Measurements from ENCODE around the gene ACMSD.
"Not testable (repeated sequence)": the region's sequence is repeated elsewhere in the genome, so short reads cannot be mapped to it uniquely, and the experiment has no call there.

ACMSD gene

GRCh38 chr2:134855709-134856108 is 17.3 kb downstream of the ACMSD start:
- no peak for DNase-seq

GRCh38 chr2:134858245-134858644 is 19.8 kb downstream of the ACMSD start:
- DNase-seq = no peak

DNA sequence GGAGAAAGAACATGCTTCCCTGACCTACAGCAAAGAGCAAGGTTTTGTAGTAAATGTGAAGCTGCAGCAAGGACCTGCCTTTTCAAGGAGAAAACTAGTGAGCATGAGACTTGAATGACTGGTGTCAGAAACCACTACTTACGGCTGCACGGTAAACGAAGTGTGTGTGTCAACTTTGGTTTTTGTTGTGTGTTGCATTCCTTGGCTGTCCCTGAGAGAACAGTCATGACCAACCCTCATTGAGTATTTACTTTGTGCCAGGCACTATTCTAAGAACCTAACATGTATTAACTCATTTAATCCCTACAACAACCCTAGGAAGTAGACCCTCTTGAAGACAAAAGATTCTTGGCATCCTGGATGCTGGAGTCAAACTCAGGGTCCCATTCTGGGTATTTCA is 22.8 kb downstream of the ACMSD start:
- no peak for DNase-seq

- no peak for DNase-seq
Measured at GRCh38 chr2:134862069-134862468, 23.7 kb downstream of the ACMSD start.

GRCh38 chr2:134862674-134863073 is 24.3 kb downstream of the ACMSD start:
- DNase-seq = no peak

DNA sequence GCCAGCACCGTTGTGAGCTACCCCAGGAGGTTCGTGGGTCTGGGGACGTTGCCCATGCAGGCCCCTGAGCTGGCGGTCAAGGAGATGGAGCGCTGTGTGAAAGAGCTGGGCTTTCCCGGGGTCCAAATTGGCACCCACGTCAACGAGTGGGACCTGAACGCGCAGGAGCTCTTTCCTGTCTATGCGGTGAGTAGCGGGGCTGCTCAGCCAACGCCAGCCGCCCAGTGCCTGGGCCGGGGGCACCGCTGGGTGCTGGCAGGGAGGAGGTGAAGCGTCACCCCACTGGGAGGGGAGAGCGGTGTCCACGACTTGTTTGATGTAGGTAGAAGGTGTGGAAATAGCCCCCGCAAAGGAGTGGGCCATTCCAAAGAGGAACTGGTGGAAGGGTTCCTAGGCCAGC is 25.0 kb downstream of the ACMSD start:
- DNase-seq = no peak

GRCh38 chr2:134865067-134865787 is 26.8 kb downstream of the ACMSD start:
- no peak for DNase-seq

- DNase-seq = no peak
Measured at GRCh38 chr2:134866498-134867099, 28.2 kb downstream of the ACMSD start.

DNA sequence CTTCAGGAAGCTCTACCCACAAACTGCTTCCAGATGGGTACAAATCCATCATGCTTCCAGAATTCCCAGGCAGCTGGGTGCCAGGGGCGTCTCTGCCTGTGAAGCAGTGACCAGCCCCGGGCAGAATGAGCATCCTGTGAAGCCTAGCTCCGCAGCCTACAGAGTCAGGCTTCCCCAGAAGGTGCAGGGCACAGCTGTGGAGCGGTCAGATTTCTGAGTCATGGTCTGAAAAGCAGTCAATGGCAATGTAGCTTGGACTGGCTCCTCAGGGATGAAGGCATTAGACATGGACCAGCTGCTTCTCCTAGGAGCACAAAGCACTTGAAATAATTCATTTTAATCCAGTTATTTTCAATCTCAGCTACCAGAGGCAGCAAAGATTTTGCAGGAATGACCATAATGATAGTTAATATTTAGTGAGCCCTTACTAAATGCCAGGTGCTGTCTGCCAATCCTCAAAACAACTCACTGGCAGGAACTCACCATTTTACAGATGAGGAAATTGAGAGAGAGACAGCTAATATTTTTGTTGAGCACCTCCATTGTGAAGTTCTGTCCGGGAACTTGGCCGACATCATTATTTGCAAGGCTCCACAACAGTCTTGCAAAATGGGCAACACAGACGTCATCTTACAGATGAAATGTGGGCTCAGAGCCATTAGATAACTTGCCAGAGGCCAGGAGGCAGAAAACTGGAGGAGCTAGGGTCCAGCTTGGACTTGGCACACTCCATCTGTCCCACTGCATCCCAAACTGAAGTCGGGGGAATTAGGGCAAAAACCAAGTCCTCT is 31.7 kb downstream of the ACMSD start:
- DNase-seq = no peak

DNA sequence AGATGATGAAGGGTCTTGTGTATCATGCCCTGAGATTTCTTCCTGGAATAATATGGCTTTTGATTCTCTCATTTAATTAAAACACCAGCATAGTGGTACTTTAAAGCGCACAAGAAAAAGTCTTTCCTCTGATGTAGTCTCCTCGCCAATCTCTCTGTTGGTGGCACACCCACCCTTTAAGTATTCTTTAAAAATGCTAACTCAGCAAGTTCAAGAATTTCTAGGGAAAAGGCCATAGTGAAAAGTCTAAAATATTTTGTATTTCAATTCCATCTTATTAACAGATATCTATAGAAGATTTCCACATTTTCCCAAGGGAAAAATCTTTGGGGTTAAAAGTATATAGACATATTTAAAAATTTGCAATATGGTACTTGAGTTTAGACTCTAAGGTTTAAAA is 34.7 kb downstream of the ACMSD start:
- DNase-seq = no peak

DNA sequence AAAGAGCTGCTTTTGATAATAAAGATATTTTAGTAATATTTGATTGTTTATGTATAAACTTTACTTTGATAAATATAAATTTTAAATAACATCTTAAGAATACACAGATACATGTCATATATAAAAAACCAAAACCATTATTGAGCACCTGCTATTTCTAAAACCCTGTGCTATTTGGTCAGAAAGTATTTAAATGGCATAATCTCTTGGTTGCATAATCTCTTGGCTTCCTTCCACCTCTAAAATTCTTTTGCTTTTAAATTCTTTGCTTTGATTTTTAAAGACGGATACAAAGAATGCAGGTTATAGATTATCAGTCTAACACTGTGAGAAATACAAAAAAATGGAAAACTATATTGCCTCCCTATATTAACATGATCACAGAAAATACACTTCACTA is 36.9 kb downstream of the ACMSD start:
- DNase-seq = no peak

- no peak for DNase-seq
Measured at GRCh38 chr2:134882773-134883172, 44.4 kb downstream of the ACMSD start.

- DNase-seq = no peak
Measured at GRCh38 chr2:134883552-134884293, 45.3 kb downstream of the ACMSD start.

- no peak for DNase-seq
Measured at GRCh38 chr2:134884435-134884834, 46.0 kb downstream of the ACMSD start.

DNA sequence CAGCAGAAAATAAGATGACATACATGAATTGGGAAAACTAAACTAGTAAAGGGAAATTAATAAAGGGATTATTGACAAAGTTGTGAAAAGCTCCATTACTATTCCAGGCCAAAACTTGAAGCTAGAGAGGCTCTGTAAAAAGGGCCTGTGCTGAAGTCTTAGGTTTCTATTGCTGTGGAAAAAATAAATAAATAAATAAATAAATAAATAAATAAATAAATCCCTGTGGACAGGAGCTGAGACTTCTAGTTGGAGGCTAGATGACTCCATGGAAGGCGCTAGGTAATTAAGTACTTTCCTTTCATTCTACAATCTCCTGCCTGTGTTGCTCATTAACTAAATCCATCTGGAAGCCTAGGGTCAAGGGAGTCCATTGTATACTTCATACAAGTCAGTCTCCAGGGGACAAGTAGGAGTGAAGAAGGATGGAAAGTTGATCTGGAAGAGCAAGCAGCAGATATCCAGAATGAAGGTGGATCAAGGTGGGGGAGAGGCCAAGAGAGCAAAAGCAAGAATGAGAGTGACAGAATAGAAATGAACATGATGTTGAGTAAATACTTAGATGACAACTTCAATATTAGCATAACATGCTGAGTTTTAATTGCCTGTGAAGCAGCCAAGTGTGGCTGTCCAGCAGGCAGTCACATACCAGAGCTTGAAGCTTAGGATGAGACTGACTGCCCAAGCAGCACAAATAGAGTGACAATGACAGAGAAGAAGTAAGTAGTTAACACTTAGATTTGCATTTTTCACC is 54.0 kb downstream of the ACMSD start:
- no peak for DNase-seq

- peak; percentile 17 for DNase-seq
Measured at GRCh38 chr2:134897932-134898331, 59.5 kb downstream of the ACMSD start.

DNA sequence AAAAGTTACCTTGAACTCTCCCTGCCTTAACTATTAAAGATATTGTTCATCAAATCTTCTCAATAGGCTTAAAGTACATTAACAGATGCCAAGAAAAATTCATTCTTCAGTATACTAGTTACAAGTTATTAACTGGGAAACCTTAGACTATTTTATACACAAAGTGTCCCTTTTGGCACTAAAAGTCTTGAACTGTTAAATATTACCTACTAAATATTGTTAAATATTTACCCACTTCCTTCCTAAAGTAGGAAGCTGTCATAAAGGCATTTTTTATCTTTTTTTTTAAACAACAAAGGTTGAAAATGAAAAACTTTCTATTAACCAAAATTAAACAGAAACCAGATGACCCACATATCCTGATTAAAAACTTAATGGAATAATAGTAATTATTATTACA is 60.8 kb downstream of the ACMSD start:
- no peak for DNase-seq

DNA sequence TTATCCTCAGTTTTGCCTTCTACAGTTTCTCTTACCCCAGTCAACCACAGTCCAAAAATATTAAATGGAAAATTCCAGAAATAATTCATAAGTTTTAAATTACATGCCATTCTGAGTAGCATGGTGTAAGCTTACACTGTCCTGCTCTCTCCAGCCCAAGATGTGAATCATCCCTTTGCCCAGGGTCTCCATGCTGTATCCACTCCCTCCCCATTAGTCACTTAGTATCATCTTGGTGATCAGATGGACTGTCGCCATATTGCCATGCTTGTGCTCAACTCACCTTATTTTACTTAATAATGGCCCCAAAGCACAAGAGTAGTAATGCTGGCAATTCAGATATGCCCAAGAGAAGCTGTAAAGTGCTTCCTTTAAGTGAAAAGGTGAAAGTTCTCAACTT is 61.7 kb downstream of the ACMSD start:
- no peak for DNase-seq

GRCh38 chr2:134903701-134904100 is 65.3 kb downstream of the ACMSD start:
- not testable (repeated sequence) for DNase-seq

GRCh38 chr2:134905168-134905567 is 66.8 kb downstream of the ACMSD start:
- DNase-seq = no peak

GRCh38 chr2:134906726-134907125 is 68.3 kb downstream of the ACMSD start:
- DNase-seq = no peak

GRCh38 chr2:134907441-134908116 is 69.2 kb downstream of the ACMSD start:
- DNase-seq = not testable (repeated sequence)
